ENCODE measurements around the gene TSTD1.

- TF ChIP-seq POLR2AphosphoS5 (IDR thresholded peaks at IDR 0.05; ENCODE audit: low read depth, low read length) (no peak), POLR2A (IDR thresholded peaks at IDR 0.05; ENCODE audit: low read depth, low read length) (no peak), TAF1 (IDR thresholded peaks at IDR 0.05; ENCODE audit: borderline replicate concordance, low read depth, low read length) (no peak)
Measured at GRCh38 chr1:161051219-161051618, 12.5 kb upstream of the TSTD1 start.

Data from GM12892 (cell line).